ENCODE results near the gene TMEM141.

TMEM141 gene

GRCh38 chr9:136814725-136815421 lies 23.7 kb downstream of the TMEM141 start:
- H3K36me3 ChIP-seq (ENCODE audit: control insufficient read depth, insufficient read depth, low read length), result peaks cover 13% of the 10 kb centered on the region
- H3K9me3 ChIP-seq (ENCODE audit: control insufficient read depth, low read length), result no peaks in the 10 kb centered on the region
- H3K27me3 ChIP-seq (ENCODE audit: control insufficient read depth, insufficient read depth, low read length, poor library complexity, severe bottlenecking), result no peaks in the 10 kb centered on the region
- peaks cover 5% of the 10 kb centered on the region for H3K4me1 ChIP-seq (ENCODE audit: control insufficient read depth, insufficient read depth, low read length)
- WGBS, 2 experiments, result 95% methylated on average over 13 of the region's 13 CpGs
- no peak overlapping the region for H3K4me3 ChIP-seq (ENCODE audit: insufficient read depth, low read depth, low read length)
- no peak overlapping the region for H3K27ac ChIP-seq (ENCODE audit: insufficient read depth, low read depth, low read length, poor library complexity, severe bottlenecking)

GRCh38 chr9:136815422-136815782 lies 24.3 kb downstream of the TMEM141 start:
- Histone ChIP-seq H3K27me3 (ENCODE audit: control insufficient read depth, insufficient read depth, low read length, poor library complexity, severe bottlenecking) (peaks cover 1% of the 10 kb centered on the region), H3K27ac (ENCODE audit: insufficient read depth, low read depth, low read length, poor library complexity, severe bottlenecking) (no peak overlapping the region), H3K9me3 (ENCODE audit: control insufficient read depth, low read length) (no peaks in the 10 kb centered on the region), H3K4me3 (ENCODE audit: insufficient read depth, low read depth, low read length) (no peak overlapping the region), H3K4me1 (ENCODE audit: control insufficient read depth, insufficient read depth, low read length) (peaks cover under 1% of the 10 kb centered on the region), H3K36me3 (ENCODE audit: control insufficient read depth, insufficient read depth, low read length) (peaks cover 13% of the 10 kb centered on the region)
- WGBS, 2 experiments, result 0% methylated on average over 1 of the region's 1 CpG

GRCh38 chr9:136820971-136821825 lies 30.1 kb downstream of the TMEM141 start:
- 9 to 10% methylated on average over 83 of the region's 83 CpGs for WGBS, 2 experiments

GRCh38 chr9:136821826-136822544 lies 30.8 kb downstream of the TMEM141 start:
- Histone ChIP-seq H3K9me3 (ENCODE audit: control insufficient read depth, low read length) (no peaks in the 10 kb centered on the region), H3K36me3 (ENCODE audit: control insufficient read depth, insufficient read depth, low read length) (peaks cover 10% of the 10 kb centered on the region), H3K27ac (ENCODE audit: insufficient read depth, low read depth, low read length, poor library complexity, severe bottlenecking) (no peak overlapping the region), H3K4me3 (ENCODE audit: insufficient read depth, low read depth, low read length) (peak overlapping the region; percentile 35), H3K27me3 (ENCODE audit: control insufficient read depth, insufficient read depth, low read length, poor library complexity, severe bottlenecking) (peaks cover 11% of the 10 kb centered on the region), H3K4me1 (ENCODE audit: control insufficient read depth, insufficient read depth, low read length) (peaks cover 8% of the 10 kb centered on the region)
- 61 to 63% methylated on average over 42 of the region's 42 CpGs for WGBS, 2 experiments

More at GRCh38 chr9:136820971-136821825, 30.1 kb downstream of the TMEM141 start:
- H3K36me3 ChIP-seq (ENCODE audit: control insufficient read depth, insufficient read depth, low read length), result peaks cover 10% of the 10 kb centered on the region
- H3K4me1 ChIP-seq (ENCODE audit: control insufficient read depth, insufficient read depth, low read length), result peaks cover 8% of the 10 kb centered on the region
- no peak overlapping the region for H3K27ac ChIP-seq (ENCODE audit: insufficient read depth, low read depth, low read length, poor library complexity, severe bottlenecking)
- H3K4me3 ChIP-seq (ENCODE audit: insufficient read depth, low read depth, low read length), result peak overlapping the region; percentile 35
- H3K9me3 ChIP-seq (ENCODE audit: control insufficient read depth, low read length), result no peaks in the 10 kb centered on the region
- H3K27me3 ChIP-seq (ENCODE audit: control insufficient read depth, insufficient read depth, low read length, poor library complexity, severe bottlenecking), result peaks cover 11% of the 10 kb centered on the region

- peaks cover 10% of the 10 kb centered on the region for H3K36me3 ChIP-seq (ENCODE audit: control insufficient read depth, insufficient read depth, low read length)
These were observed 32.2 kb downstream of the TMEM141 start for GRCh38 chr9:136823136-136824046.

GRCh38 chr9:136824496-136825225 lies 33.5 kb downstream of the TMEM141 start:
- H3K27ac ChIP-seq (ENCODE audit: insufficient read depth, low read depth, low read length, poor library complexity, severe bottlenecking), result no peak overlapping the region
- H3K27me3 ChIP-seq (ENCODE audit: control insufficient read depth, insufficient read depth, low read length, poor library complexity, severe bottlenecking), result peaks cover 11% of the 10 kb centered on the region
- H3K36me3 ChIP-seq (ENCODE audit: control insufficient read depth, insufficient read depth, low read length), result peaks cover 20% of the 10 kb centered on the region
- no peaks in the 10 kb centered on the region for H3K9me3 ChIP-seq (ENCODE audit: control insufficient read depth, low read length)
- 95 to 96% methylated on average over 21 of the region's 21 CpGs for WGBS, 2 experiments
- peaks cover 8% of the 10 kb centered on the region for H3K4me1 ChIP-seq (ENCODE audit: control insufficient read depth, insufficient read depth, low read length)
- H3K4me3 ChIP-seq (ENCODE audit: insufficient read depth, low read depth, low read length), result no peak overlapping the region

More at GRCh38 chr9:136823136-136824046, 32.2 kb downstream of the TMEM141 start:
- Histone ChIP-seq H3K9me3 (ENCODE audit: control insufficient read depth, low read length) (no peaks in the 10 kb centered on the region), H3K27me3 (ENCODE audit: control insufficient read depth, insufficient read depth, low read length, poor library complexity, severe bottlenecking) (peaks cover 11% of the 10 kb centered on the region), H3K27ac (ENCODE audit: insufficient read depth, low read depth, low read length, poor library complexity, severe bottlenecking) (no peak overlapping the region), H3K4me1 (ENCODE audit: control insufficient read depth, insufficient read depth, low read length) (peaks cover 8% of the 10 kb centered on the region), H3K4me3 (ENCODE audit: insufficient read depth, low read depth, low read length) (no peak overlapping the region)
- WGBS, 2 experiments, result 90 to 91% methylated on average over 30 of the region's 30 CpGs

- WGBS, 2 experiments, result 94% methylated on average over 44 of the region's 44 CpGs
- Histone ChIP-seq H3K4me3 (ENCODE audit: insufficient read depth, low read depth, low read length) (no peak overlapping the region), H3K9me3 (ENCODE audit: control insufficient read depth, low read length) (no peaks in the 10 kb centered on the region), H3K27me3 (ENCODE audit: control insufficient read depth, insufficient read depth, low read length, poor library complexity, severe bottlenecking) (peaks cover 8% of the 10 kb centered on the region), H3K27ac (ENCODE audit: insufficient read depth, low read depth, low read length, poor library complexity, severe bottlenecking) (no peak overlapping the region), H3K4me1 (ENCODE audit: control insufficient read depth, insufficient read depth, low read length) (peaks cover 6% of the 10 kb centered on the region), H3K36me3 (ENCODE audit: control insufficient read depth, insufficient read depth, low read length) (peaks cover 27% of the 10 kb centered on the region)
These were observed 34.4 kb downstream of the TMEM141 start for GRCh38 chr9:136825295-136826187.

- H3K4me3 ChIP-seq (ENCODE audit: insufficient read depth, low read depth, low read length), result no peak overlapping the region
- peaks cover 2% of the 10 kb centered on the region for H3K27me3 ChIP-seq (ENCODE audit: control insufficient read depth, insufficient read depth, low read length, poor library complexity, severe bottlenecking)
- WGBS, 2 experiments, result 94 to 97% methylated on average over 17 of the region's 17 CpGs
- no peak overlapping the region for H3K27ac ChIP-seq (ENCODE audit: insufficient read depth, low read depth, low read length, poor library complexity, severe bottlenecking)
- H3K4me1 ChIP-seq (ENCODE audit: control insufficient read depth, insufficient read depth, low read length), result peaks cover under 1% of the 10 kb centered on the region
- H3K9me3 ChIP-seq (ENCODE audit: control insufficient read depth, low read length), result no peaks in the 10 kb centered on the region
- peaks cover 28% of the 10 kb centered on the region for H3K36me3 ChIP-seq (ENCODE audit: control insufficient read depth, insufficient read depth, low read length)
These were observed 35.0 kb downstream of the TMEM141 start for GRCh38 chr9:136826188-136826541.
